Transverse colon (tissue), 4 donors: Measurements from ENCODE around the gene SETMAR. TPM values are rescaled to one million over a fixed set of nuclear protein-coding genes. Genes with fewer than 3 reads are reported as not detected.

Experiments
- DNase-seq: peaks from one replicate; pipeline ENCODE4 v3.0.0-alpha.2; 2019
- H3K27ac ChIP-seq, 4 donors: fragments of 200-600 bp; sonication (generic); 2 replicates each; pipeline ENCODE4 v1.5.1; 2016 to 2018; ENCODE audit warnings: inconsistent platforms in 4 of 4
- H3K27me3 ChIP-seq: fragments of 200-600 bp; sonication (generic); 2 replicates; pipeline ENCODE4 v1.5.1; 2017; ENCODE audit warnings: inconsistent platforms
- H3K36me3 ChIP-seq, 4 donors: fragments of 200-600 bp; sonication (generic); 2 replicates each; pipeline ENCODE4 v1.5.1; 2017 to 2019; ENCODE audit warnings: inconsistent platforms in 4 of 4
- H3K4me1 ChIP-seq, 4 donors: fragments of 200-600 bp; sonication (generic); 2 replicates each; pipeline ENCODE4 v1.5.1; 2017 to 2020; ENCODE audit warnings: inconsistent platforms in 4 of 4
- H3K4me3 ChIP-seq, 4 donors: fragments of 200-600 bp; sonication (generic); 1 replicate in 1 of 4; 2 replicates in 3 of 4; pipeline versions ENCODE4 v1.5.1 to v1.6.1; 2017 to 2019; ENCODE audit warnings: inconsistent platforms in 4 of 4
- H3K9me3 ChIP-seq, 2 donors: fragments of 200-600 bp; sonication (generic); 2 replicates each; pipeline ENCODE4 v1.5.1; 2017 to 2019; ENCODE audit warnings: inconsistent platforms in 2 of 2
- EP300 ChIP-seq: sonication (generic); formaldehyde crosslinking; IDR thresholded peaks from one replicate; pipeline ENCODE4 v1.6.1; 2017; ENCODE audit warnings: antibody characterized with exemption, low read depth
- POLR2A ChIP-seq: fragments of 450-650 bp; IDR thresholded peaks from one replicate; pipeline ENCODE4 v1.6.1; 2016; ENCODE audit warnings: antibody characterized with exemption, mild to moderate bottlenecking, moderate library complexity
- POLR2AphosphoS5 ChIP-seq, 3 donors: sonication (generic); formaldehyde crosslinking; IDR thresholded peaks; one replicate each; pipeline ENCODE4 v1.6.1; 2016; ENCODE audit warnings: antibody characterized with exemption in 3 of 3
- WGBS, 2 donors: methylation state at CpG; one replicate each; pipeline ENCODE4 v1.1.5; 2018; ENCODE audit warnings: low coverage in 1 of 2; 5-methylcytosine and 5-hydroxymethylcytosine counted together
- in situ Hi-C, 4 donors: fragments of 200-750 bp; cut with MboI; loops; one replicate each; pipeline versions ENCODE4 v1.15.0 to v1.15.1; 2017; ENCODE audit warnings: low sequenced_read_pairs in 3 of 4, low pct_ligation_motif_present in 1 of 4, low pct_unique_long_range_greater_than_20kb in 1 of 4
- intact Hi-C: fragments of 100-400 bp; cut with DNase I; formaldehyde crosslinking; loops from one replicate; pipeline ENCODE4 v1.15.1; 2023; ENCODE audit warnings: low total_unique reads
- total RNA-seq, 4 donors: library from RNA; depleted of rRNA; stranded (reverse); fragments of >200 nt; gene quantifications; one replicate each; pipeline ENCODE4 v1.1.0, GENCODE V29; 2016
- TF ChIP-seq, protein P1 (sequence below), 5 experiments: fragments of 200-600 bp in 3 of 5; fragments of 450-650 bp in 2 of 5; sonication (generic) in 3 of 5; IDR thresholded peaks; 1 replicate in 2 of 5; 2 replicates in 3 of 5; pipeline ENCODE4 v1.5.1; 2016 to 2017; ENCODE audit warnings: antibody characterized with exemption in 5 of 5, inconsistent platforms in 3 of 5, mild to moderate bottlenecking in 2 of 5, moderate library complexity in 1 of 5

The SETMAR gene
- total RNA-seq, 4 donors from 2014 or later, result 12.0 to 30.7 (median 15.9) TPM

DNA sequence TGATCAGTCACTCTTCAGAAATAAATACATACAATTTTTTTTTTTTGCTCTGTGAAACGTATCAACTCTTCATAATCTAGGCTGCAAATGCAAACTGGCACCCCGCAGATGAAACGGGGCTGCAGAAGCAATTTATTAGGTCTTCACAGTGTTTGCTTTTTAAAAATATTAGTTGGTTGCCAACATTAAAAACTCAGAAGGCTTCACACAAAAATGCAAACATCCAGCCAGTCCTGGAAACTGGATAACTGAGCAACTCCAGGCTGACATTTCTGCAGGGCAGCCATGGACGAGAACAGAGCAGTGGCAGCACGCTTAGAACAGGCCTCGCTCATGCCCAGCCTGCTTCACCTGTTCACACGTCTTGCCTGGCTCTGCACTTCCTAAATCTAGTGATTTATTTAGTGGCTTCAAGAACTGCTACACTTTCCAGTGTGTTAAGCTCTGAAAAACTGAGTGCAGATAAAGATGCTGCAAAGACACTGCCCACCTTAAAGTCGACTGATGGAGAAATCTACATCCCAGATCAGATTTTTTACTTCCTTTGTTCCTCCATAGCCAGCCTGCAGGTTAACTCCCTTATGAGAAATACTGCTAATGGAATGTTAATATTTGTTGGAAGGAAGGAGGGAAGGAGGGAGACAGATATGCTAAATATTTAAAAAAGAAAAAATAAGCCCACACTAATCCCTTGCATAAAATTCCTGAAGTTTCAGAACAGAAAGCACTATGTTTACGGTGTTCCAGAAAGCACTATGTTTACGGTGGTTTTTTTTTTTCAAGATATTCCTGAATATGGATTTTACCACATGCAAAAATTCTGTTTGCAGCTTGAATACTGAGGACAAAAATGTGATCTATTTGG, 53.6 kb downstream of the SETMAR start:
- TF ChIP-seq, protein P1, sequence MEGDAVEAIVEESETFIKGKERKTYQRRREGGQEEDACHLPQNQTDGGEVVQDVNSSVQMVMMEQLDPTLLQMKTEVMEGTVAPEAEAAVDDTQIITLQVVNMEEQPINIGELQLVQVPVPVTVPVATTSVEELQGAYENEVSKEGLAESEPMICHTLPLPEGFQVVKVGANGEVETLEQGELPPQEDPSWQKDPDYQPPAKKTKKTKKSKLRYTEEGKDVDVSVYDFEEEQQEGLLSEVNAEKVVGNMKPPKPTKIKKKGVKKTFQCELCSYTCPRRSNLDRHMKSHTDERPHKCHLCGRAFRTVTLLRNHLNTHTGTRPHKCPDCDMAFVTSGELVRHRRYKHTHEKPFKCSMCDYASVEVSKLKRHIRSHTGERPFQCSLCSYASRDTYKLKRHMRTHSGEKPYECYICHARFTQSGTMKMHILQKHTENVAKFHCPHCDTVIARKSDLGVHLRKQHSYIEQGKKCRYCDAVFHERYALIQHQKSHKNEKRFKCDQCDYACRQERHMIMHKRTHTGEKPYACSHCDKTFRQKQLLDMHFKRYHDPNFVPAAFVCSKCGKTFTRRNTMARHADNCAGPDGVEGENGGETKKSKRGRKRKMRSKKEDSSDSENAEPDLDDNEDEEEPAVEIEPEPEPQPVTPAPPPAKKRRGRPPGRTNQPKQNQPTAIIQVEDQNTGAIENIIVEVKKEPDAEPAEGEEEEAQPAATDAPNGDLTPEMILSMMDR (IDR thresholded peaks at IDR 0.05), result no peak
- no peak for TF ChIP-seq POLR2A
- TF ChIP-seq EP300, result no peak
- no peak for TF ChIP-seq POLR2AphosphoS5 (IDR thresholded peaks at IDR 0.05)

DNA sequence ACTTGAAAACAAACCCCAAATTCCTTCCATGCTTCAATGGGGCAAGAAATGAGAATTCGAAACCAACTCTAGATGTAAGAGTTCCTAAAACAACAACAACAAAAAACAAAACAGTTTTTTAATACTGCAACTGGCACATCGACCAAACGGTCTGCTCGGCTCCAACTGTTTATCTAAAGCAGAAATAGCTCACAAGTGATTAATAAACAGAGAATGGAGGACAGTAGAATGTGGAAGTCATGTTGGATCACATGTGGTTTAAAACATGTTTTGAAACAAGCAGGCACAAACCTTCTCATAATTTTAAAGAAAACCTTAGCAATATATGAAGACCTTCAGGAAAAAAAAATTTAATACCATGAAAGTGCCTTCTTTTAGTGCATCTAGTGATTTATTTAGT, 55.1 kb downstream of the SETMAR start:
- Histone ChIP-seq H3K36me3 (no peaks in the 10 kb centered on the region), H3K9me3 (no peaks in the 10 kb centered on the region), H3K4me3 (no peak overlapping the region), H3K4me1 (peaks cover 0 to 12% (median 6%) of the 10 kb centered on the region in 4 donors), H3K27ac (no peak overlapping the region), H3K27me3 (no peaks in the 10 kb centered on the region)
- in situ Hi-C loops (loop anchor here (10.0 to 25.0 kb wide), 2 partner anchors 277 to 704 kb away; no protein-coding TSS in a partner anchor), intact Hi-C loops (loop anchor here (5.0 kb wide), 1 partner anchor 531 kb away; no protein-coding TSS in a partner anchor)
- no peak for DNase-seq
- TF ChIP-seq, protein P1 (IDR thresholded peaks at IDR 0.05), result no peak
- no peak for TF ChIP-seq EP300
- TF ChIP-seq POLR2A, result no peak
- TF ChIP-seq POLR2AphosphoS5 (IDR thresholded peaks at IDR 0.05), result no peak
- 77 to 82% methylated on average over 4 of the region's 4 CpGs for WGBS, 2 donors

More for the DNA sequence above, 53.6 kb downstream of the SETMAR start:
- no peaks in the 10 kb centered on the region for H3K9me3 ChIP-seq
- no peak overlapping the region for H3K27ac ChIP-seq
- H3K4me3 ChIP-seq, result no peak overlapping the region
- peaks cover 0 to 12% (median 6%) of the 10 kb centered on the region in 4 donors for H3K4me1 ChIP-seq
- in situ Hi-C loops, result loop anchor here (10.0 to 25.0 kb wide), 2 partner anchors 278 to 706 kb away; no protein-coding TSS in a partner anchor
- H3K36me3 ChIP-seq, result no peaks in the 10 kb centered on the region
- WGBS, 2 donors, result 76 to 83% methylated on average over 6 to 10 of the region's 10 CpGs
- DNase-seq, result no peak
- no peaks in the 10 kb centered on the region for H3K27me3 ChIP-seq
- intact Hi-C loops, result loop anchor here (5.0 kb wide), 1 partner anchor 529 kb away; no protein-coding TSS in a partner anchor

DNA sequence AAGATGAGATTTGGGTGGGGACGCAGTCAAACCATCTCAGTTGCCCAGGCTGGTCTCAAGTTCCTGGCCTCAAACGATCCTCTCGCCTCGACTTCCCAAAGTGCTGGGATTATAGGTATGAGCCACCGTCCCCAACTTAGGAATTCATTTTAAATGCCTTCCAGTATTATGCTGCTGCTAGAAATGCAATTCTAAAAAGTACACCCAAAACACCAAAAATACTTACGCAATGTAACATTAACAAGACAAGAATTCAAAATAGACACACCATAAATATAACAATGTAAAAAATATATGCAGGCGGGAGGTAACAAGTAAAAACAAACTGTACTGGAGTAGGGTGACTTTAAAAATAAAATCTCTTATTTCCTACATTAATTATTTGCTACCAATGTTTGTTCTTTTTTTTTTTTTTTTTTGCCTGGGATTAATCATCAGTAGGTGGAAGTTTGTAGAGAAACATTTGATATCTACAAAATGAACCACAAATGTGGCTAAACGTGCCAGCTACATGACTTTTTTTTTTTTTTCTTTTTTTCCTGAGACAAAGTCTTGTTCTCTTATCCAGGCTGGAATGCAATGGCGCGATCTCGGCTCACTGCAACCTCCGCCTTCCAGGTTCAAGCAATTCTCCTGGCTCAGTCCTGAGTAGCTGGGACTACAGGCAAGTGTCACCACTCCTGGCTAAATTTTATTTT, 56.8 kb downstream of the SETMAR start:
- no peak overlapping the region for H3K4me3 ChIP-seq
- H3K4me1 ChIP-seq, result peaks cover 0 to 12% (median 6%) of the 10 kb centered on the region in 4 donors
- no peaks in the 10 kb centered on the region for H3K9me3 ChIP-seq
- intact Hi-C loops (loop anchor here (5.0 kb wide), 1 partner anchor 533 kb away; no protein-coding TSS in a partner anchor), in situ Hi-C loops (loop anchor here (10.0 to 25.0 kb wide), 2 partner anchors 275 to 702 kb away; no protein-coding TSS in a partner anchor)
- 90 to 94% methylated on average over 12 of the region's 12 CpGs for WGBS, 2 donors
- H3K27me3 ChIP-seq, result no peaks in the 10 kb centered on the region
- TF ChIP-seq POLR2AphosphoS5 (IDR thresholded peaks at IDR 0.05), result no peak
- no peak for TF ChIP-seq POLR2A
- TF ChIP-seq, protein P1 (IDR thresholded peaks at IDR 0.05), result no peak
- no peak for TF ChIP-seq EP300
- no peak for DNase-seq
- no peaks in the 10 kb centered on the region for H3K36me3 ChIP-seq
- H3K27ac ChIP-seq, result no peak overlapping the region

DNA sequence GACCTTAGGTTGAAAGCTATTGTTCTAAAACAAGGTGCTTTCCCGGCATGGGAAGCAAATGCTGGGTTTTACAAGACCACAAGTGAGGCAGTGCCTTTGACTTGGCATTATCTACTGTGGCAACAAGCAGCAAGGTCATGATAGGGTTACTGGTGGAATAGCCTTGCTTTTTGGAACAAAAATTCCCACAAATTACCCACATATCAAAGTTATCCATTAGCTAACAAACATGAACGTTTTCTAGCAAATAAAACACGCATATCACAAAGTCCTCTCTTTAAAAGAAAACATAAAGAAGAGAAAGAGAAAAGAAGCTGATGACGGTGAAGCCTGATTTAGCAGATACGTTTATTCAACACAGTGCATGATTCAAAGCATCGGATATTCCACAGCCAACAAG, 57.6 kb downstream of the SETMAR start:
- no peak overlapping the region for H3K4me3 ChIP-seq
- no peak for DNase-seq
- H3K36me3 ChIP-seq, result no peaks in the 10 kb centered on the region
- H3K9me3 ChIP-seq, result no peaks in the 10 kb centered on the region
- in situ Hi-C loops, result loop anchor here in 1 of 4 donors (25.0 kb wide), 1 partner anchor 701 kb away; no protein-coding TSS in a partner anchor
- WGBS, 2 donors, result 84 to 88% methylated on average over 5 to 6 of the region's 6 CpGs
- no peak for TF ChIP-seq POLR2AphosphoS5 (IDR thresholded peaks at IDR 0.05)
- TF ChIP-seq, protein P1 (IDR thresholded peaks at IDR 0.05), result no peak
- no peak for TF ChIP-seq EP300
- no peak for TF ChIP-seq POLR2A
- no peak overlapping the region for H3K27ac ChIP-seq
- H3K27me3 ChIP-seq, result no peaks in the 10 kb centered on the region
- H3K4me1 ChIP-seq, result peaks cover 0 to 8% (median 2%) of the 10 kb centered on the region in 4 donors
- intact Hi-C loops, result no loop called here
